Measurements from ENCODE around the gene SYNGR3.

The SYNGR3 gene

GRCh38 chr16:1973461-1974156 is 16.2 kb upstream of the SYNGR3 start:
- Histone ChIP-seq H3K4me3 (ENCODE audit: low read depth, low read length) (no peak overlapping the region), H3K27ac (ENCODE audit: low read depth, low read length) (no peak overlapping the region), H3K4me1 (ENCODE audit: control insufficient read depth, insufficient read depth, low read length) (peaks cover 4% of the 10 kb centered on the region; the same call in 1 of the 2 replicates), H3K9me3 (ENCODE audit: control insufficient read depth, insufficient read depth, low read length) (no peaks in the 10 kb centered on the region), H3K27me3 (ENCODE audit: control insufficient read depth, insufficient read depth, low read length) (no peaks in the 10 kb centered on the region), H3K36me3 (ENCODE audit: control insufficient read depth, insufficient read depth, low read length) (peaks cover 41% of the 10 kb centered on the region), H3K9ac (ENCODE audit: low read depth, low read length) (no peak overlapping the region)

DNA sequence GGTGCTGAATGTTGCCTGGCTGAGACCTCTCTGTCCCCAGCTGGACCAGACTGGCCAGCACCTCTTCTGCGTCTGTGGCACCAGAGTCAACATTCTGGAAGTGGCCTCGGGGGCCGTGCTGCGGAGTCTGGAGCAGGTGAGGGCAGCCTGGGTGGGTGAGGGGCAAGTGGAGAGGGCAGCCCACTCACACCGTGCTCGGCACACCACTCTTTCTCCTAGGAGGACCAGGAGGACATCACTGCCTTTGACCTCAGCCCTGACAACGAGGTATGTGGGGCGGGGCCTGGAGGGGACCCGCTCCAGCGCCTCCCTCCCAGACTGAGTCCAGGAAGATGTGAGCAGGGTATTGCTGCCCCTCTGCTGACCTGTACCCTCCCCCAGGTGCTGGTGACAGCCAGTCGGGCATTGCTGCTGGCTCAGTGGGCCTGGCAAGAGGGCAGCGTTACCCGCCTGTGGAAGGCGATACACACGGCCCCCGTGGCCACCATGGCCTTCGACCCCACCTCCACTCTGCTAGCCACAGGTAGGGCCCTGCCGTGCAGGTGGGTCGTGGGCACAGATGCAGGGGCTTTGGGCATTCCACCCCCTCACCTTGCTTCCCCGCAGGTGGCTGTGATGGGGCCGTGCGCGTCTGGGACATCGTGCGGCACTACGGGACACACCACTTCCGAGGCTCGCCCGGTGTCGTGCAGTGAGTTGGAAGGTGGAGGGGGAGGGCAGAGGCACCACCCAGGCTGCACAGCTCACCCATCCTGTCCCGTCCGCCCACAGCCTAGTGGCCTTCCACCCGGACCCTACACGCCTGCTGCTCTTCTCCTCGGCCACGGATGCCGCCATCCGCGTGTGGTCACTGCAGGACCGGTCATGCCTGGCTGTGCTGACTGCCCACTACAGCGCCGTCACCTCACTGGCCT is 15.4 kb upstream of the SYNGR3 start:
- H3K4me1 ChIP-seq (ENCODE audit: control insufficient read depth, insufficient read depth, low read length) = peaks cover 4% of the 10 kb centered on the region; the same call in 1 of the 2 replicates
- no peak overlapping the region for H3K27ac ChIP-seq (ENCODE audit: low read depth, low read length)
- H3K27me3 ChIP-seq (ENCODE audit: control insufficient read depth, insufficient read depth, low read length) = peaks cover 2% of the 10 kb centered on the region; the same call in 1 of the 2 replicates
- H3K36me3 ChIP-seq (ENCODE audit: control insufficient read depth, insufficient read depth, low read length) = peaks cover 41% of the 10 kb centered on the region
- no peak overlapping the region for H3K9ac ChIP-seq (ENCODE audit: low read depth, low read length)
- H3K4me3 ChIP-seq (ENCODE audit: low read depth, low read length) = no peak overlapping the region
- H3K9me3 ChIP-seq (ENCODE audit: control insufficient read depth, insufficient read depth, low read length) = no peaks in the 10 kb centered on the region

DNA sequence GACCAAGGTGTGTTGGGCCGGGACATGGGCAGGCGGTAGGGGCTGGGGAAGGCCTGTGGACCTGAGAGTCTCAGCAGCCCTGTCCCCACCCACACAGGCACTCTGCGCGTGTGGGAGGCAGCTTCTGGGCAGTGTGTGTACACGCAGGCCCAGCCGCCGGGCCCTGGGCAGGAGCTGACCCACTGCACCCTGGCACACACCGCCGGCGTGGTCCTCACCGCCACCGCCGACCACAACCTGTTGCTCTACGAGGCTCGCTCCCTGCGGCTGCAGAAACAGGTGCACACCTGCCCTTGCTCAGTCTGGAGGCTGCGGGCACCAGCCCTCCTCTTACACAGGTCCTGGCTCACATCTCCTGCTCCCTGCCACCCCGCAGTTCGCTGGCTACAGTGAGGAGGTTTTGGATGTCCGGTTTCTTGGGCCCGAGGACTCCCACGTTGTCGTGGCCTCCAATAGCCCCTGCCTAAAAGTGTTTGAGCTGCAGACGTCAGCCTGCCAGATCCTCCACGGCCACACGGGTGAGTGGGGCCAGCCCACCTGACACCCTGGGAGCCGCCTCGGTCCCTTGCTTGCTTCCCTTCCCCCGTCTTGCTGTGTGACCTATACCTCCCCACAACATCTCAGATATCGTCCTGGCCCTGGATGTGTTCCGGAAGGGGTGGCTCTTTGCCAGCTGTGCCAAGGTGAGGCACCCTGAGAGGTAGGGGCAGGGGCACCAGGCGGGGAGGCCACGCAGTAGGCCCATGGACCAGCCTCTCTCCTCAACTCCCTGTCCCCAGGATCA is 14.1 kb upstream of the SYNGR3 start:
- H3K9me3 ChIP-seq (ENCODE audit: control insufficient read depth, insufficient read depth, low read length) = no peaks in the 10 kb centered on the region
- no peak overlapping the region for H3K9ac ChIP-seq (ENCODE audit: low read depth, low read length)
- H3K4me3 ChIP-seq (ENCODE audit: low read depth, low read length) = no peak overlapping the region
- peaks cover 14% of the 10 kb centered on the region for H3K27me3 ChIP-seq (ENCODE audit: control insufficient read depth, insufficient read depth, low read length)
- H3K36me3 ChIP-seq (ENCODE audit: control insufficient read depth, insufficient read depth, low read length) = peaks cover 41% of the 10 kb centered on the region
- no peak overlapping the region for H3K27ac ChIP-seq (ENCODE audit: low read depth, low read length)
- H3K4me1 ChIP-seq (ENCODE audit: control insufficient read depth, insufficient read depth, low read length) = peaks cover 9% of the 10 kb centered on the region; the same call in 1 of the 2 replicates

- peaks cover 9% of the 10 kb centered on the region; the same call in 1 of the 2 replicates for H3K4me1 ChIP-seq (ENCODE audit: control insufficient read depth, insufficient read depth, low read length)
- no peak overlapping the region for H3K9ac ChIP-seq (ENCODE audit: low read depth, low read length)
- no peaks in the 10 kb centered on the region for H3K9me3 ChIP-seq (ENCODE audit: control insufficient read depth, insufficient read depth, low read length)
Observed at GRCh38 chr16:1976216-1976520, 13.6 kb upstream of the SYNGR3 start.

GRCh38 chr16:1976951-1977874 is 12.6 kb upstream of the SYNGR3 start:
- H3K36me3 ChIP-seq (ENCODE audit: control insufficient read depth, insufficient read depth, low read length) = peaks cover 41% of the 10 kb centered on the region
- H3K4me1 ChIP-seq (ENCODE audit: control insufficient read depth, insufficient read depth, low read length) = peaks cover 17% of the 10 kb centered on the region
- H3K27ac ChIP-seq (ENCODE audit: low read depth, low read length) = no peak overlapping the region
- no peaks in the 10 kb centered on the region for H3K9me3 ChIP-seq (ENCODE audit: control insufficient read depth, insufficient read depth, low read length)
- no peak overlapping the region for H3K4me3 ChIP-seq (ENCODE audit: low read depth, low read length)
- H3K9ac ChIP-seq (ENCODE audit: low read depth, low read length) = no peak overlapping the region
- peaks cover 30% of the 10 kb centered on the region for H3K27me3 ChIP-seq (ENCODE audit: control insufficient read depth, insufficient read depth, low read length)

More at GRCh38 chr16:1976216-1976520, 13.6 kb upstream of the SYNGR3 start:
- Histone ChIP-seq H3K36me3 (ENCODE audit: control insufficient read depth, insufficient read depth, low read length) (peaks cover 41% of the 10 kb centered on the region), H3K27me3 (ENCODE audit: control insufficient read depth, insufficient read depth, low read length) (peaks cover 19% of the 10 kb centered on the region), H3K4me3 (ENCODE audit: low read depth, low read length) (no peak overlapping the region), H3K27ac (ENCODE audit: low read depth, low read length) (no peak overlapping the region)

- Histone ChIP-seq H3K27ac (ENCODE audit: low read depth, low read length) (no peak overlapping the region), H3K27me3 (ENCODE audit: control insufficient read depth, insufficient read depth, low read length) (peaks cover 36% of the 10 kb centered on the region), H3K36me3 (ENCODE audit: control insufficient read depth, insufficient read depth, low read length) (peaks cover 41% of the 10 kb centered on the region), H3K4me1 (ENCODE audit: control insufficient read depth, insufficient read depth, low read length) (peaks cover 17% of the 10 kb centered on the region), H3K9ac (ENCODE audit: low read depth, low read length) (no peak overlapping the region), H3K9me3 (ENCODE audit: control insufficient read depth, insufficient read depth, low read length) (no peaks in the 10 kb centered on the region), H3K4me3 (ENCODE audit: low read depth, low read length) (no peak overlapping the region)
Observed at GRCh38 chr16:1977875-1978268, 11.9 kb upstream of the SYNGR3 start.

- H3K36me3 ChIP-seq (ENCODE audit: control insufficient read depth, insufficient read depth, low read length) = peaks cover 41% of the 10 kb centered on the region
- no peak overlapping the region for H3K27ac ChIP-seq (ENCODE audit: low read depth, low read length)
- H3K27me3 ChIP-seq (ENCODE audit: control insufficient read depth, insufficient read depth, low read length) = peaks cover 41% of the 10 kb centered on the region
- no peaks in the 10 kb centered on the region for H3K9me3 ChIP-seq (ENCODE audit: control insufficient read depth, insufficient read depth, low read length)
- H3K4me3 ChIP-seq (ENCODE audit: low read depth, low read length) = peak overlapping the region; percentile 57
- H3K4me1 ChIP-seq (ENCODE audit: control insufficient read depth, insufficient read depth, low read length) = peaks cover 21% of the 10 kb centered on the region
- H3K9ac ChIP-seq (ENCODE audit: low read depth, low read length) = no peak overlapping the region
Observed at GRCh38 chr16:1978476-1979120, 11.2 kb upstream of the SYNGR3 start.

DNA sequence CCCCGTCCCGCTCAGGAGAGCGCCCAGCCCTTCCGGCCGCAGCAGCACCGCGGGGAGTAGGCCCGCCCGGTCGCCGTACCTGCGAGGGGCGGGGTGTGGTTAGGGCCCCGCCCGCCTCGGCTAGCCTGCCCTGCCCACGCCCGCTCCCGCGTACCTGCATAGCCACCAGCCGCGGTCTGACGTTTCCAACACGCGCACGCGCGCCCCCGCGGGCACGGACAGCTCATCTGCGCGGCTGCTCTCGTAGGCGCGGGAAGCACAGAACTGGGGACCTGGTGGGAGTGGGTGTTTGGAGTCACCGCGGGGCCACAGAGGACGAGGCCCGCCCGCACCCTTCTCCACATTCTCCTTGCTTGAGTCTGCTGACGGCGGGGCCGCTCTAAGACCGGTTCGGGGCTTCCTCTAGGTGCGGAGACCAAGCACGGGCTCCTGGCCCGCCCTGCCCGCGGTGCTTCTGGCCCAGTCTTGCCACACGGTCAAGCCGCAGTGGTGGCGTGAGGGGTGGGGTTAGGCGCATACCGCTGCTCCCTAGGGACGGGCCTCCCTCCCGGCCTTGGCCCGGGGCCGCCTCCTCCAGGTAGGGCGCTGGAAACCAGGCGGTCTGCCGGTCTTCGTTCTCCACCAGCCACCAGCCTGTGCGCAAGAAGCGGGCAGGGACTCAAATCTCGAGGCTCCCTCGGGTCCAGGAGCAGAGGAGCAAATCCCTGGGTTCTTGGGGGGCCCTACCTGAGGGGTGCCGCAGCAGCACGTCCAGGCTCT is 10.3 kb upstream of the SYNGR3 start:
- no peak overlapping the region; the same call in 1 of the 2 replicates for H3K9ac ChIP-seq (ENCODE audit: low read depth, low read length)
- no peaks in the 10 kb centered on the region for H3K9me3 ChIP-seq (ENCODE audit: control insufficient read depth, insufficient read depth, low read length)
- H3K4me3 ChIP-seq (ENCODE audit: low read depth, low read length) = peak overlapping the region; percentile 57
- peaks cover 21% of the 10 kb centered on the region for H3K4me1 ChIP-seq (ENCODE audit: control insufficient read depth, insufficient read depth, low read length)
- H3K27me3 ChIP-seq (ENCODE audit: control insufficient read depth, insufficient read depth, low read length) = peaks cover 41% of the 10 kb centered on the region
- no peak overlapping the region for H3K27ac ChIP-seq (ENCODE audit: low read depth, low read length)
- H3K36me3 ChIP-seq (ENCODE audit: control insufficient read depth, insufficient read depth, low read length) = peaks cover 37% of the 10 kb centered on the region

DNA sequence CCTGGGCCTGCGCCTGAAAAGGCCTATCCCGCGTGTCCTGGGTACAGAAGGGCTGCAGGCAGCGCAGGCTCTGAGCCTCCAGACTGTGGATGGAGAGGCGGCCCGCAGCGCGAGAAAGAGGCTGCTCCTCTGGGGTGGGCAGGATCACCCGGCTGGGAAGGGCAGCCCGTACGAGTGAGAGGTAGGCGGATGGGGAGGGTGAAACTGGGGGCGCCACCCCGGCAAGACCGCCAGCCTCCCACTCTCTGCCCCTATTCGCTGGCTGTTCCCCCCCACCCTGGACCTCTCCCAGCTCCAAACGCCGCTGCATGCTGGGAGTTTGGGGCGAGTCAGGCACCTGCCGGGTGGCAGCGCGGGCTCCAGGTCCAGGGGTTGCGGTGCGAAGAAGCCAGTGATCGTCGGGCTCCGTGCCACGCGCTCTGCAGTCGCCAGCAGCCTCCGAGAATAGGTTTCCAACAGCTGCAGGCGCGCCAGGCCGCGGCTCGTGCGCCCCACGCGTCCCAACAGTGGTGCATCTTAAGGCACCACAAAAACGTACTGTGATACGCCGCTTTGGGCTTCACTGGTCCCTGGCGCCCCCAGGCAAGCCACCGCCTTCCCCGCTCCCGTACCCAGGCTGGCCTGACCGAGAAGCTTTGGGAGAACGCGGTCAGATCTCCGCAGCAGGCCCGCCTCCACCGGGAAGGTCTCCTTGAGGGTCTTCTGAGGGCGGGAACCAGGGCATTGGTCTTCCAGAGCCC is 9.6 kb upstream of the SYNGR3 start:
- H3K36me3 ChIP-seq (ENCODE audit: control insufficient read depth, insufficient read depth, low read length) = peaks cover 30% of the 10 kb centered on the region
- H3K27ac ChIP-seq (ENCODE audit: low read depth, low read length) = no peak overlapping the region
- H3K4me1 ChIP-seq (ENCODE audit: control insufficient read depth, insufficient read depth, low read length) = peaks cover 27% of the 10 kb centered on the region
- H3K9me3 ChIP-seq (ENCODE audit: control insufficient read depth, insufficient read depth, low read length) = no peaks in the 10 kb centered on the region
- peak overlapping the region; percentile 57 for H3K4me3 ChIP-seq (ENCODE audit: low read depth, low read length)
- H3K9ac ChIP-seq (ENCODE audit: low read depth, low read length) = no peak overlapping the region
- peaks cover 41% of the 10 kb centered on the region for H3K27me3 ChIP-seq (ENCODE audit: control insufficient read depth, insufficient read depth, low read length)
